Activated B cell treated with CpG ODN at 0.5 μM for 24 hours (primary cell): Measurements from ENCODE around the gene CTDSP2. TPM values are rescaled to one million over a fixed set of nuclear protein-coding genes. Genes with fewer than 3 reads are reported as not detected.

Experiments
- ATAC-seq: fragments of 200-7000 bp; cut with Tn5 transposase; one replicate; pipeline ENCODE4 v1.10.0; 2021; ENCODE audit warnings: low read depth, mild to moderate bottlenecking, moderate library complexity
- CTCF ChIA-PET: fragments of 350-600 bp; sonication (Branson Sonifier 250); formaldehyde crosslinking; loops from one replicate; lab custom pipeline; 2021; ENCODE audit warnings: antibody characterized with exemption; lab: Charles Lee
- POLR2A ChIA-PET: fragments of 350-600 bp; sonication (Branson Sonifier 250); formaldehyde crosslinking; loops from one replicate; lab custom pipeline; 2021; ENCODE audit warnings: antibody characterized with exemption; lab: Charles Lee
- DNase-seq: peaks from one replicate; pipeline ENCODE4 v3.0.0; 2022
- H3K27ac Mint-ChIP-seq: one replicate; pipeline ENCODE4 v1.8.0; 2020; ENCODE audit warnings: mixed read lengths
- H3K27me3 Mint-ChIP-seq: one replicate; pipeline ENCODE4 v1.8.0; 2021; ENCODE audit warnings: mixed read lengths
- H3K36me3 Mint-ChIP-seq: one replicate; pipeline ENCODE4 v1.8.0; 2021; ENCODE audit warnings: low read depth, mixed read lengths
- H3K4me1 Mint-ChIP-seq: one replicate; pipeline ENCODE4 v1.8.0; 2021; ENCODE audit warnings: mixed read lengths
- H3K4me3 Mint-ChIP-seq: one replicate; pipeline ENCODE4 v1.8.0; 2020; ENCODE audit warnings: mild to moderate bottlenecking, mixed read lengths
- H3K9me3 Mint-ChIP-seq: one replicate; pipeline ENCODE4 v1.8.0; 2020; ENCODE audit warnings: mixed read lengths
- CTCF ChIP-seq: fragments of 200-600 bp; IDR thresholded peaks from one replicate; pipeline ENCODE4 v1.8.0; 2022; ENCODE audit warnings: antibody characterized with exemption, mild to moderate bottlenecking
- intact Hi-C: fragments of 100-400 bp; cut with micrococcal nuclease; formaldehyde crosslinking; loops from one replicate; pipeline ENCODE4 v1.15.1; 2024
- total RNA-seq: library from RNA; stranded (reverse); gene quantifications from 2 replicates; pipeline ENCODE4 v1.2.3, GENCODE V29; 2022

CTDSP2 gene
- total RNA-seq, 1 donor from 2014 or later: 81.5 TPM

- CTCF ChIA-PET: interaction anchor here (0.9 to 3.5 kb wide), 13 partner anchors 10 to 107 kb away, joined by 3 to 34 read pairs (median 5); partner anchors contain the start of genes AVIL and TSFM
- Mint-ChIP-seq H3K36me3 (peaks cover 49% of the 10 kb centered on the region), H3K9me3 (no peaks in the 10 kb centered on the region), H3K27ac (no peak overlapping the region), H3K27me3 (no peaks in the 10 kb centered on the region), H3K4me3 (no peak overlapping the region), H3K4me1 (no peaks in the 10 kb centered on the region)
- ATAC-seq (peak; percentile 54), DNase-seq (no peak)
- intact Hi-C loops: loop anchor here (1.0 to 2.0 kb wide), 3 partner anchors 28 to 102 kb away; no protein-coding TSS in a partner anchor
- POLR2A ChIA-PET: interaction anchor here (0.6 kb wide), 1 partner anchor 101 kb away, joined by 7 read pairs; no protein-coding TSS in a partner anchor
- no peak for TF ChIP-seq CTCF
Measured at GRCh38 chr12:57803319-57803893, 43.1 kb downstream of the CTDSP2 start.

GRCh38 chr12:57802607-57803006, 43.9 kb downstream of the CTDSP2 start:
- Mint-ChIP-seq H3K27ac (no peak overlapping the region), H3K27me3 (no peaks in the 10 kb centered on the region), H3K4me3 (no peak overlapping the region), H3K36me3 (peaks cover 48% of the 10 kb centered on the region), H3K9me3 (no peaks in the 10 kb centered on the region), H3K4me1 (no peaks in the 10 kb centered on the region)
- CTCF ChIA-PET: interaction anchor here (0.9 to 3.5 kb wide), 11 partner anchors 9 to 108 kb away, joined by 3 to 34 read pairs (median 5); partner anchors contain the start of genes AVIL and TSFM
- no peak for DNase-seq
- no peak for ATAC-seq
- no peak for TF ChIP-seq CTCF
- intact Hi-C loops: loop anchor here (1.0 to 2.0 kb wide), 3 partner anchors 29 to 103 kb away; no protein-coding TSS in a partner anchor
- POLR2A ChIA-PET: interaction anchor here (0.6 kb wide), 1 partner anchor 102 kb away, joined by 7 read pairs; no protein-coding TSS in a partner anchor

GRCh38 chr12:57800965-57801364, 45.6 kb downstream of the CTDSP2 start:
- no peaks in the 10 kb centered on the region for H3K4me1 Mint-ChIP-seq
- ChIA-PET POLR2A (no interaction called here), CTCF (interaction anchor here (1.3 kb wide), 1 partner anchor 105 kb away, joined by 3 read pairs; no protein-coding TSS in a partner anchor)
- H3K4me3 Mint-ChIP-seq: no peak overlapping the region
- H3K36me3 Mint-ChIP-seq: peaks cover 59% of the 10 kb centered on the region
- ATAC-seq: no peak
- TF ChIP-seq CTCF: no peak
- no peaks in the 10 kb centered on the region for H3K27me3 Mint-ChIP-seq
- H3K27ac Mint-ChIP-seq: no peak overlapping the region
- no peak for DNase-seq
- intact Hi-C loops: no loop called here
- no peaks in the 10 kb centered on the region for H3K9me3 Mint-ChIP-seq

- Mint-ChIP-seq H3K27ac (no peak overlapping the region), H3K4me3 (no peak overlapping the region), H3K36me3 (peaks cover 73% of the 10 kb centered on the region), H3K27me3 (no peaks in the 10 kb centered on the region), H3K9me3 (no peaks in the 10 kb centered on the region), H3K4me1 (no peaks in the 10 kb centered on the region)
- no peak for TF ChIP-seq CTCF
- intact Hi-C loops: no loop called here
- ATAC-seq (no peak), DNase-seq (no peak)
- ChIA-PET POLR2A (no interaction called here), CTCF (no interaction called here)
Measured at GRCh38 chr12:57797933-57798332, 48.6 kb downstream of the CTDSP2 start.

GRCh38 chr12:57796996-57797395, 49.5 kb downstream of the CTDSP2 start:
- H3K36me3 Mint-ChIP-seq: peaks cover 75% of the 10 kb centered on the region
- no peaks in the 10 kb centered on the region for H3K9me3 Mint-ChIP-seq
- intact Hi-C loops: no loop called here
- DNase-seq: no peak
- H3K4me3 Mint-ChIP-seq: no peak overlapping the region
- no peak overlapping the region for H3K27ac Mint-ChIP-seq
- POLR2A ChIA-PET: no interaction called here
- no peak for ATAC-seq
- CTCF ChIA-PET: interaction anchor here (1.4 kb wide), 1 partner anchor 40 kb away, joined by 3 read pairs; no protein-coding TSS in a partner anchor
- H3K27me3 Mint-ChIP-seq: no peaks in the 10 kb centered on the region
- no peaks in the 10 kb centered on the region for H3K4me1 Mint-ChIP-seq
- no peak for TF ChIP-seq CTCF
